Muscle of back (tissue), 13 donors: ENCODE data around the gene TIMELESS. TPM values are rescaled to one million over a fixed set of nuclear protein-coding genes. Genes with fewer than 3 reads are reported as not detected.
"Not testable (repeated sequence)": the region's sequence is repeated elsewhere in the genome, so short reads cannot be mapped to it uniquely, and the experiment has no call there.

Experiments
- DNase-seq, 3 donors: peaks; one replicate each; pipeline versions ENCODE4 v3.0.0 to v3.0.0-alpha.2; 2013
- long read RNA-seq, 9 donors: transcript quantifications; one replicate each; lab custom pipeline, GENCODE V29; 2026
- polyA plus RNA-seq, 10 donors: library from polyadenylated mRNA; unstranded; fragments of 120-200 nt; gene quantifications; one replicate each; pipeline ENCODE4 v1.2.1, GENCODE V29; 2013; ENCODE audit not compliant: insufficient read length in 10 of 10

Gene TIMELESS
- polyA plus RNA-seq: 10 to 100 TPM; 11.5 to 22.6 (median 14.6) TPM
- long read RNA-seq, donor 1, full-length matches to known transcripts: 1 of 1 reads
- long read RNA-seq, donor 1, partial matches to known transcripts: 0 of 1 reads
- long read RNA-seq, donor 1, other reads (novel, unspliced or antisense): 0 of 1 reads
- long read RNA-seq, donor 2: 0 reads
- long read RNA-seq, donor 3: 0 reads
- long read RNA-seq, donor 4: 0 reads
- long read RNA-seq, donor 5: 0 reads
- long read RNA-seq, donor 6: 0 reads
- long read RNA-seq, donor 7: 0 reads
- long read RNA-seq, donor 8, full-length matches to known transcripts: 1 of 1 reads
- long read RNA-seq, donor 8, partial matches to known transcripts: 0 of 1 reads
- long read RNA-seq, donor 8, other reads (novel, unspliced or antisense): 0 of 1 reads
- long read RNA-seq, donor 9: 0 reads

- peak; percentile 90 to 99 (median 94) for DNase-seq
Measured at GRCh38 chr12:56448860-56449621, at the start of gene TIMELESS. Gene TIMELESS, minus strand, starts transcription at chr12:56449426. Its CDS starts 15,256 bp downstream, at chr12:56434170.

GRCh38 chr12:56498126-56498902 is 49.1 kb upstream of the TIMELESS start:
- not testable (repeated sequence) for DNase-seq

- DNase-seq: peak in 2 of 3 donors; percentile 34 to 63
Measured at GRCh38 chr12:56496704-56497103, 47.5 kb upstream of the TIMELESS start.

- DNase-seq: not testable (repeated sequence)
Measured at GRCh38 chr12:56494481-56494880, 45.3 kb upstream of the TIMELESS start.

GRCh38 chr12:56494106-56494415 is 44.8 kb upstream of the TIMELESS start:
- not testable (repeated sequence) for DNase-seq

- not testable (repeated sequence) for DNase-seq
Measured at GRCh38 chr12:56493409-56494105, 44.3 kb upstream of the TIMELESS start.

- DNase-seq: no peak
Measured at GRCh38 chr12:56490360-56490759, 41.1 kb upstream of the TIMELESS start.

GRCh38 chr12:56488041-56488955 is 39.1 kb upstream of the TIMELESS start, which contains the start of gene GLS2:
Gene GLS2, minus strand, starts transcription at chr12:56488161. Its CDS starts 43 bp downstream, at chr12:56488118.
- peak; percentile 41 to 85 (median 68) for DNase-seq

- DNase-seq: peak in 2 of 3 donors; percentile 16 to 48
Measured at GRCh38 chr12:56487448-56488040, 38.3 kb upstream of the TIMELESS start.

GRCh38 chr12:56486694-56487093 is 37.5 kb upstream of the TIMELESS start:
- no peak for DNase-seq

- DNase-seq: no peak
Measured at GRCh38 chr12:56484566-56484965, 35.3 kb upstream of the TIMELESS start.

GRCh38 chr12:56479625-56480024 is 30.4 kb upstream of the TIMELESS start:
- DNase-seq: no peak

GRCh38 chr12:56477521-56478225 is 28.4 kb upstream of the TIMELESS start:
- no peak for DNase-seq

GRCh38 chr12:56476972-56477432 is 27.8 kb upstream of the TIMELESS start:
- DNase-seq: no peak

- DNase-seq: no peak
Measured at GRCh38 chr12:56476143-56476542, 26.9 kb upstream of the TIMELESS start.

- DNase-seq: no peak
Measured at GRCh38 chr12:56474389-56474788, 25.2 kb upstream of the TIMELESS start.

- peak in 1 of 3 donors; percentile 31 for DNase-seq
Measured at GRCh38 chr12:56469007-56469930, 20.0 kb upstream of the TIMELESS start.
